ENCODE data around the gene ADAP2.

- TF ChIP-seq CTCF (IDR thresholded peaks at IDR 0.05; ENCODE audit: insufficient read depth, low read depth, low read length) (no peak), EZH2 (IDR thresholded peaks at IDR 0.05; ENCODE audit: insufficient read depth, low read length) (no peak)
Observed at GRCh38 chr17:31003225-31003866, 81.6 kb downstream of the ADAP2 start.

Measured in astrocyte (in vitro differentiated cells and primary cell).